Measurements from ENCODE around the gene PCED1A.

DNA sequence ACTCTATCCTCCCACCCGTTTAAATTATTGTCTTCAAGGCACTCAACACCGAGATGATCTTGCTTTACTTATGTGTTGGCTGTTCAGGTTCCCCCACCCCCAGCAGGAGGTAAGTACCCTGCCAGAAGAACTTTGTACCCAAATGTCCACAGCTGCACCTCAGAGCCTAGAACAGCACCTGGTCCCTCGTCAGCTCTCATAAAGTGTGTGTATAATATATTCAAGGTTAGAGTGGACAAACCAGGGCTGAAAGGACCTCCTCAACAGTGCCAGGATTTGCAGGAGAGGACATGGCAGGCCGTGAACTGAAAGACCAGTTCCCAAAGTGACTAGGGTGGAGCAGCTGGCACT, 34.1 kb downstream of the PCED1A start:
- TF ChIP-seq, protein P1, sequence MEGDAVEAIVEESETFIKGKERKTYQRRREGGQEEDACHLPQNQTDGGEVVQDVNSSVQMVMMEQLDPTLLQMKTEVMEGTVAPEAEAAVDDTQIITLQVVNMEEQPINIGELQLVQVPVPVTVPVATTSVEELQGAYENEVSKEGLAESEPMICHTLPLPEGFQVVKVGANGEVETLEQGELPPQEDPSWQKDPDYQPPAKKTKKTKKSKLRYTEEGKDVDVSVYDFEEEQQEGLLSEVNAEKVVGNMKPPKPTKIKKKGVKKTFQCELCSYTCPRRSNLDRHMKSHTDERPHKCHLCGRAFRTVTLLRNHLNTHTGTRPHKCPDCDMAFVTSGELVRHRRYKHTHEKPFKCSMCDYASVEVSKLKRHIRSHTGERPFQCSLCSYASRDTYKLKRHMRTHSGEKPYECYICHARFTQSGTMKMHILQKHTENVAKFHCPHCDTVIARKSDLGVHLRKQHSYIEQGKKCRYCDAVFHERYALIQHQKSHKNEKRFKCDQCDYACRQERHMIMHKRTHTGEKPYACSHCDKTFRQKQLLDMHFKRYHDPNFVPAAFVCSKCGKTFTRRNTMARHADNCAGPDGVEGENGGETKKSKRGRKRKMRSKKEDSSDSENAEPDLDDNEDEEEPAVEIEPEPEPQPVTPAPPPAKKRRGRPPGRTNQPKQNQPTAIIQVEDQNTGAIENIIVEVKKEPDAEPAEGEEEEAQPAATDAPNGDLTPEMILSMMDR (conservative IDR thresholded peaks at IDR 0.05; ENCODE audit: low read length) = no peak
- TF ChIP-seq EZH2phosphoT487 (IDR thresholded peaks at IDR 0.05; ENCODE audit: borderline replicate concordance, low read depth, low read length) = no peak
